HEK293T (cell line): ENCODE results near the gene P2RX4.

Experiments
- CTCF ChIA-PET: fragments of 350-600 bp; formaldehyde crosslinking; extraction: SDS; loops from one replicate; lab custom pipeline; 2021; ENCODE audit warnings: antibody characterized with exemption, inconsistent platforms; lab: Yijun Ruan, JAX
- POLR2A ChIA-PET: fragments of 350-600 bp; formaldehyde crosslinking; extraction: SDS; loops from one replicate; lab custom pipeline; 2020; ENCODE audit warnings: antibody characterized with exemption, inconsistent platforms; lab: Yijun Ruan, JAX
- DNase-seq: peaks from one replicate; pipeline ENCODE4 v3.0.0; 2012; ENCODE audit warnings: mixed read lengths; ENCODE audit errors: extremely low spot score
- ARNT ChIP-seq: fragments of 450-650 bp; IDR thresholded peaks from 2 replicates; pipeline ENCODE4 v1.6.1; 2017; ENCODE audit warnings: mild to moderate bottlenecking
- BHLHE40 ChIP-seq: fragments of 450-650 bp; IDR thresholded peaks from 2 replicates; pipeline ENCODE4 v1.6.1; 2016; ENCODE audit warnings: mild to moderate bottlenecking, moderate library complexity, borderline replicate concordance
- CTBP1 ChIP-seq: fragments of 450-650 bp; IDR thresholded peaks from 2 replicates; pipeline ENCODE4 v1.6.1; 2016; ENCODE audit warnings: borderline replicate concordance
- ELF4 ChIP-seq: fragments of 450-650 bp; IDR thresholded peaks from 2 replicates; pipeline ENCODE4 v1.6.1; 2017; ENCODE audit warnings: antibody characterized with exemption
- FOXA1 ChIP-seq: fragments of 450-650 bp; IDR thresholded peaks from 2 replicates; pipeline ENCODE4 v1.6.1; 2016; ENCODE audit warnings: mild to moderate bottlenecking
- FOXK2 ChIP-seq: fragments of 450-650 bp; IDR thresholded peaks from 2 replicates; pipeline ENCODE4 v1.6.1; 2016; ENCODE audit warnings: mild to moderate bottlenecking
- FOXM1 ChIP-seq: fragments of 450-650 bp; IDR thresholded peaks from 2 replicates; pipeline ENCODE4 v1.6.1; 2017; ENCODE audit warnings: mild to moderate bottlenecking, borderline replicate concordance
- HDGF ChIP-seq: fragments of 450-650 bp; IDR thresholded peaks from 2 replicates; pipeline ENCODE4 v1.6.1; 2017; ENCODE audit warnings: antibody characterized with exemption, borderline replicate concordance
- L3MBTL2 ChIP-seq: fragments of 450-650 bp; conservative IDR thresholded peaks from 2 replicates; pipeline ENCODE4 v1.6.1; 2016; ENCODE audit warnings: mild to moderate bottlenecking
- LEF1 ChIP-seq: fragments of 450-650 bp; IDR thresholded peaks from 2 replicates; pipeline ENCODE4 v1.6.1; 2017; ENCODE audit warnings: mild to moderate bottlenecking, borderline replicate concordance
- NFRKB ChIP-seq: fragments of 450-650 bp; IDR thresholded peaks from 2 replicates; pipeline ENCODE4 v1.6.1; 2016; ENCODE audit warnings: mild to moderate bottlenecking, moderate library complexity
- PKNOX1 ChIP-seq: fragments of 450-650 bp; IDR thresholded peaks from 2 replicates; pipeline ENCODE4 v1.6.1; 2016
- SP1 ChIP-seq: fragments of 450-650 bp; IDR thresholded peaks from 2 replicates; pipeline ENCODE4 v1.6.1; 2017
- SUZ12 ChIP-seq: fragments of 450-650 bp; IDR thresholded peaks from 2 replicates; pipeline ENCODE4 v1.6.1; 2016; ENCODE audit warnings: mild to moderate bottlenecking
- TARDBP ChIP-seq: fragments of 450-650 bp; IDR thresholded peaks from 2 replicates; pipeline ENCODE4 v1.6.1; 2016
- ZNF384 ChIP-seq: fragments of 450-650 bp; IDR thresholded peaks from 2 replicates; pipeline ENCODE4 v1.6.1; 2016

The P2RX4 gene

GRCh38 chr12:121186826-121187225 is 23.1 kb upstream of the P2RX4 start:
- DNase-seq: no peak
- TF ChIP-seq L3MBTL2 (no peak), FOXM1 (no peak), HDGF (no peak), SP1 (no peak), ZNF384 (no peak), CTBP1 (no peak), SUZ12 (no peak), ELF4 (no peak), ARNT (no peak), TARDBP (no peak), FOXA1 (no peak), BHLHE40 (no peak), NFRKB (no peak), FOXK2 (no peak), LEF1 (no peak), PKNOX1 (no peak)
- ChIA-PET CTCF (no interaction called here), POLR2A (no interaction called here)

- TF ChIP-seq FOXA1: no peak
- no peak for TF ChIP-seq FOXM1
- TF ChIP-seq CTBP1: no peak
- TF ChIP-seq SP1: no peak
- no peak for TF ChIP-seq TARDBP
- TF ChIP-seq BHLHE40: no peak
- TF ChIP-seq ZNF384: no peak
- no peak for TF ChIP-seq HDGF
- no peak for TF ChIP-seq SUZ12
- no peak for TF ChIP-seq ELF4
- TF ChIP-seq LEF1: no peak
- TF ChIP-seq ARNT: no peak
- TF ChIP-seq NFRKB: no peak
- no peak for TF ChIP-seq FOXK2
- no peak for TF ChIP-seq L3MBTL2
- no peak for TF ChIP-seq PKNOX1
- DNase-seq: no peak
- CTCF ChIA-PET: no interaction called here
- POLR2A ChIA-PET: no interaction called here
Observed at GRCh38 chr12:121187501-121187900, 22.4 kb upstream of the P2RX4 start.

- ChIA-PET POLR2A (no interaction called here), CTCF (no interaction called here)
- DNase-seq: no peak
- TF ChIP-seq ARNT (no peak), FOXM1 (no peak), SUZ12 (no peak), FOXK2 (no peak), L3MBTL2 (no peak), PKNOX1 (no peak), TARDBP (no peak), FOXA1 (no peak), ZNF384 (no peak), HDGF (no peak), LEF1 (no peak), BHLHE40 (no peak), CTBP1 (no peak), ELF4 (no peak), NFRKB (no peak), SP1 (no peak)
Observed at GRCh38 chr12:121188227-121188626, 21.7 kb upstream of the P2RX4 start.

- no peak for DNase-seq
- ChIA-PET CTCF (no interaction called here), POLR2A (no interaction called here)
- no peak for TF ChIP-seq BHLHE40
- no peak for TF ChIP-seq FOXK2
- TF ChIP-seq ARNT: no peak
- no peak for TF ChIP-seq LEF1
- TF ChIP-seq L3MBTL2: no peak
- TF ChIP-seq FOXA1: no peak
- no peak for TF ChIP-seq FOXM1
- TF ChIP-seq NFRKB: no peak
Observed at GRCh38 chr12:121189131-121189530, 20.8 kb upstream of the P2RX4 start.

- POLR2A ChIA-PET: no interaction called here
Observed at GRCh38 chr12:121189619-121190155, 20.2 kb upstream of the P2RX4 start.

GRCh38 chr12:121190523-121191031 is 19.4 kb upstream of the P2RX4 start:
- ChIA-PET POLR2A (no interaction called here), CTCF (no interaction called here)
- no peak for DNase-seq
- TF ChIP-seq ELF4: no peak
- TF ChIP-seq ZNF384: no peak
- no peak for TF ChIP-seq LEF1
- no peak for TF ChIP-seq SP1
- TF ChIP-seq CTBP1: no peak
- TF ChIP-seq ARNT: no peak
- TF ChIP-seq L3MBTL2: no peak
- TF ChIP-seq BHLHE40: no peak
- no peak for TF ChIP-seq SUZ12
- no peak for TF ChIP-seq TARDBP
- no peak for TF ChIP-seq NFRKB
- no peak for TF ChIP-seq FOXK2
- no peak for TF ChIP-seq HDGF
- TF ChIP-seq PKNOX1: no peak
- no peak for TF ChIP-seq FOXM1

More at GRCh38 chr12:121189619-121190155, 20.2 kb upstream of the P2RX4 start:
- CTCF ChIA-PET: no interaction called here
- no peak for TF ChIP-seq ELF4
- DNase-seq: no peak
